Calu3 (cell line): Measurements from ENCODE around the gene HEXB. TPM values are rescaled to one million over a fixed set of nuclear protein-coding genes. Genes with fewer than 3 reads are reported as not detected.

ENCODE experiments used
- BruUV-seq: library from RNA; stranded (reverse); fragments of 400-500 nt; replicated peaks from 2 replicates; lab custom pipeline; 2021; lab: Mats Ljungman, UMichigan
- CTCF ChIA-PET: fragments of 300-600 bp; sonication (Branson Sonifier 250); formaldehyde crosslinking; loops from one replicate; lab custom pipeline; 2022; ENCODE audit warnings: antibody characterized with exemption; lab: Charles Lee
- DNase-seq: peaks from one replicate; pipeline ENCODE4 v3.0.0; 2022
- H3K27ac Mint-ChIP-seq: one replicate; pipeline ENCODE4 v1.8.0; 2022; ENCODE audit warnings: mixed read lengths; ENCODE audit not compliant: unreplicated experiment
- H3K27me3 Mint-ChIP-seq: one replicate; pipeline ENCODE4 v1.8.0; 2022; ENCODE audit warnings: mixed read lengths; ENCODE audit not compliant: unreplicated experiment
- H3K36me3 Mint-ChIP-seq: one replicate; pipeline ENCODE4 v1.8.0; 2022; ENCODE audit warnings: mild to moderate bottlenecking, moderate library complexity, mixed read lengths; ENCODE audit not compliant: insufficient read depth, unreplicated experiment
- H3K4me1 Mint-ChIP-seq: one replicate; pipeline ENCODE4 v1.8.0; 2022; ENCODE audit warnings: mild to moderate bottlenecking, low read depth, mixed read lengths; ENCODE audit not compliant: unreplicated experiment
- H3K4me3 Mint-ChIP-seq: one replicate; pipeline ENCODE4 v1.8.0; 2022; ENCODE audit warnings: mild to moderate bottlenecking, low read depth, moderate library complexity, mixed read lengths; ENCODE audit not compliant: unreplicated experiment
- H3K9me3 Mint-ChIP-seq: one replicate; pipeline ENCODE4 v1.8.0; 2022; ENCODE audit warnings: low read depth, mixed read lengths; ENCODE audit not compliant: unreplicated experiment
- intact Hi-C: fragments of 100-400 bp; cut with micrococcal nuclease; formaldehyde crosslinking; loops from one replicate; pipeline ENCODE4 v1.10.0; 2022; ENCODE audit not compliant: unreplicated experiment
- total RNA-seq: library from RNA; stranded (reverse); gene quantifications from 2 replicates; pipeline ENCODE4 v1.2.3, GENCODE V29; 2022
- TF ChIP-seq, protein P1 (sequence below): fragments of 200-600 bp; IDR thresholded peaks from one replicate; pipeline ENCODE4 v1.8.0; 2022; ENCODE audit warnings: antibody characterized with exemption; ENCODE audit not compliant: unreplicated experiment

The HEXB gene
- total RNA-seq, 1 experiment from 2014 or later = 212 TPM

DNA sequence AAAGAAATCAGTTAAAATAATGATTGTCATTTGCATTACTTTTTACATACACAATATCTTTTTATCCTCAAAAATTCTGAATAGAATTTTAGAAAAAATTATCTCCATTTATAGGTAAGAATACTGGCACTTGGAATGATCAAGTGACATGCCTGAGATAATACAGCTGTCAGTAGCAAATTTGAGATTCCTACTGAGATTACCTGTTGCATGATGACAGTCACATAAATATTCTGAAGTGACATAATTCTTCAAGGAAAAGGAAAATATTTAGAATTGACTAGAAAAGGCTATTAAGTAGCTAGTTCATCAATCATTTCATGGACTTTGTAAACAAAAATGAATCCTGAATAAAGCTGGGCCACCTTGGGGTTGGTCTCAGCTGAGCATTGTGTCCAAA is 29.3 kb upstream of the HEXB start:
- BruUV-seq = no TSS peak
- no peaks in the 10 kb centered on the region for H3K9me3 Mint-ChIP-seq
- CTCF ChIA-PET = interaction anchor here (0.6 kb wide), 1 partner anchor 18 kb away, joined by 3 read pairs; no protein-coding TSS in a partner anchor
- no peak overlapping the region for H3K27ac Mint-ChIP-seq
- intact Hi-C loops = no loop called here
- H3K27me3 Mint-ChIP-seq = peaks cover 12% of the 10 kb centered on the region
- H3K36me3 Mint-ChIP-seq = no peaks in the 10 kb centered on the region
- H3K4me3 Mint-ChIP-seq = no peak overlapping the region
- H3K4me1 Mint-ChIP-seq = no peaks in the 10 kb centered on the region
- DNase-seq = no peak
- TF ChIP-seq, protein P1, sequence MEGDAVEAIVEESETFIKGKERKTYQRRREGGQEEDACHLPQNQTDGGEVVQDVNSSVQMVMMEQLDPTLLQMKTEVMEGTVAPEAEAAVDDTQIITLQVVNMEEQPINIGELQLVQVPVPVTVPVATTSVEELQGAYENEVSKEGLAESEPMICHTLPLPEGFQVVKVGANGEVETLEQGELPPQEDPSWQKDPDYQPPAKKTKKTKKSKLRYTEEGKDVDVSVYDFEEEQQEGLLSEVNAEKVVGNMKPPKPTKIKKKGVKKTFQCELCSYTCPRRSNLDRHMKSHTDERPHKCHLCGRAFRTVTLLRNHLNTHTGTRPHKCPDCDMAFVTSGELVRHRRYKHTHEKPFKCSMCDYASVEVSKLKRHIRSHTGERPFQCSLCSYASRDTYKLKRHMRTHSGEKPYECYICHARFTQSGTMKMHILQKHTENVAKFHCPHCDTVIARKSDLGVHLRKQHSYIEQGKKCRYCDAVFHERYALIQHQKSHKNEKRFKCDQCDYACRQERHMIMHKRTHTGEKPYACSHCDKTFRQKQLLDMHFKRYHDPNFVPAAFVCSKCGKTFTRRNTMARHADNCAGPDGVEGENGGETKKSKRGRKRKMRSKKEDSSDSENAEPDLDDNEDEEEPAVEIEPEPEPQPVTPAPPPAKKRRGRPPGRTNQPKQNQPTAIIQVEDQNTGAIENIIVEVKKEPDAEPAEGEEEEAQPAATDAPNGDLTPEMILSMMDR = no peak

DNA sequence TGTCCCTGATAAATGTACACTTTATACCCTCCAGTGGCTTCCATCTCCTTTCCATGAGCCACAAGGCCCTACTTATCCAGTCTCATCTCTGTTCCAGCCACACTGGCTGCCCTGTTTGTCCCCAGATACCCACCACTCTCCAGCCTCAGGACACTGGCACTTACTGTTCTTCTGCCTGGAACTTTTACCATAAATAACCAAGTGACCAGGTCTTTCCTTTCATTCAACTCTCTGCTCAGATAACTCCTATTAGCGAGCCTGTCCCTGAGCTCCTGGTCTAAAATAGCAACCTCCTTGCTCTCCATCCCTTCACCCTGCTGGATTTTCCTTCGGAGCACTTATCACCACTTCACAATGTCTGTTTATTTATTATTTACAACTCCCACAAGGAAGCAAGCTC is 27.9 kb upstream of the HEXB start:
- H3K4me1 Mint-ChIP-seq = no peaks in the 10 kb centered on the region
- no TSS peak for BruUV-seq
- peaks cover 12% of the 10 kb centered on the region for H3K27me3 Mint-ChIP-seq
- CTCF ChIA-PET = no interaction called here
- intact Hi-C loops = no loop called here
- no peak overlapping the region for H3K4me3 Mint-ChIP-seq
- no peaks in the 10 kb centered on the region for H3K9me3 Mint-ChIP-seq
- no peak overlapping the region for H3K27ac Mint-ChIP-seq
- DNase-seq = no peak
- no peaks in the 10 kb centered on the region for H3K36me3 Mint-ChIP-seq
- TF ChIP-seq, protein P1 = no peak

DNA sequence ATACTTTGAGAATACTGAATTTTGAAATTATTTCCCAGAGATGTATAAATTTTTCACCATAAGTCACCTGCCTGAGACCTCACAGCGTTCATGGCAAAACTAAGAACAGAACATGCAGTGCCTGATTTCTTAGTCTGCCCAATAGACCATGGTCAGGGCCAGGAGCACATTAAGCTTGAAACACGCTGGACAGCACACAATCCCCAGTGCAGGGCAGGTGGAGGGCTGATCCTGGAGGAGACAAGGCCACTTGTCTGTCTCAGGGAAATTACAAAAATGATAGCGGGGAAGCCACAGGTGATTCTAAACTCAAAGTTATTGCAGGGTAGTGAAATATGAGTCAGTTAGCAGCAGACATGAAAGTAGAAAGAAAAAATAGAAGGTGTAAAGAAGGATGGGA is 25.9 kb upstream of the HEXB start:
- CTCF ChIA-PET = no interaction called here
- peaks cover 12% of the 10 kb centered on the region for H3K27me3 Mint-ChIP-seq

DNA sequence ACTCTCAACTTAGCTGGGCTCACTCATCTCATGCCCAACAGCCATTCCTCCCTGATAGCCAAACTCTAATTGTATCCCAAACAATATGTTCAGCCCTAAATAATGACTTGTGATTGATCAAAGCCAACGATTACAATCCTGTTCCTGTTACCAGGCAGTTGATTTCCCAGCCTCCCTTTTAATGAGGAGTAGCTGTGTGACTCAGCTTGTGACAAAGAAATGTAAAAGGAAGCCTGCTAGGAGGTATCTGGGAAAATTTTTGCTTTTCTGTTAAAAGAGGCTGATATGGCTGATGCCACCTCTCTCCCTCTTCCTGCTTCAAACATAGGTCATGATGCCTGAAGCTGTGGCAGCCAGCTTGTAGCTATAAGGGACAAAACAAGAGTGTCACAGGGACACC is 24.9 kb upstream of the HEXB start:
- no TSS peak for BruUV-seq
- TF ChIP-seq, protein P1 = no peak
- intact Hi-C loops = no loop called here
- no peak overlapping the region for H3K27ac Mint-ChIP-seq
- no peaks in the 10 kb centered on the region for H3K9me3 Mint-ChIP-seq
- H3K36me3 Mint-ChIP-seq = no peaks in the 10 kb centered on the region
- H3K4me3 Mint-ChIP-seq = no peak overlapping the region
- no peaks in the 10 kb centered on the region for H3K4me1 Mint-ChIP-seq
- CTCF ChIA-PET = no interaction called here
- DNase-seq = no peak
- H3K27me3 Mint-ChIP-seq = peaks cover 12% of the 10 kb centered on the region

More for the DNA sequence above, 25.9 kb upstream of the HEXB start:
- Mint-ChIP-seq H3K9me3 (no peaks in the 10 kb centered on the region), H3K4me1 (no peaks in the 10 kb centered on the region), H3K36me3 (no peaks in the 10 kb centered on the region), H3K4me3 (no peak overlapping the region), H3K27ac (no peak overlapping the region)
- no peak for DNase-seq
- no TSS peak for BruUV-seq
- intact Hi-C loops = no loop called here
- TF ChIP-seq, protein P1 = no peak
